Measurements from ENCODE around the gene PCP4. TPM values are rescaled to one million over a fixed set of nuclear protein-coding genes. Genes with fewer than 3 reads are reported as not detected.
A peak's percentile ranks its signal among the peaks of the same experiment; 100 is the strongest.

Gene PCP4
- 1.0 TPM for total RNA-seq
- long read RNA-seq = 0 reads

DNA sequence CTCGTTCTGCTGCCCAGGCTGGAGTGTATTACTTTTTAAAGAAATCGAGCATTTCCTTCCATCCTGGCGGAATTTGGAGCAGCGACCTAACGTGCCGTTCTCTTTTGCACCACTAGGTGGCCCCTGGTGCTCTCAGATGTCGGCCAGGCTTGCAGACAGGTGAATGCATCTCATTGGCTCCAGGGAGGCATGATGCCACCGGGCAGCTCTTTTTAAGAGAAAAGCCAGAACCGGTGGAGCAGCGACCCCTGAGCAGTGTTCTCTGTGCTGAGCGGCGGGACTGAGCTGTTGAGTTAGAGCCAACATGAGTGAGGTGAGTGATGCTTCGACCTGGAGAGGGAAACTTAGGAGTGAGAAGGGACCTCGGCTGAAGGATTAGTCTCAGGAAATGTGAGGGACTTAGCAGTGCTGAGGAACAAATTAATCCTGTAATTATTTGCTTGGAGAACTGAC is at the start of gene PCP4:
PCP4 (plus strand) TSS at position 241 of the 453 bp plus-strand sequence; CDS start at position 305, 64 bp downstream.
- intact Hi-C loops (cut with DNase I) = no loop called here
- DNase-seq (no peak), ATAC-seq (peak; percentile 79)
- Histone ChIP-seq H3K36me3 (no peaks in the 10 kb centered on the region), H3K4me3 (no peak within 1 kb of the TSS), H3K4me1 (no peaks in the 10 kb centered on the region), H3K27me3 (peaks cover 5% of the 10 kb centered on the region), H3K27ac (no peak within 1 kb of the TSS), H3K9me3 (no peaks in the 10 kb centered on the region)
- TF ChIP-seq, protein P1, sequence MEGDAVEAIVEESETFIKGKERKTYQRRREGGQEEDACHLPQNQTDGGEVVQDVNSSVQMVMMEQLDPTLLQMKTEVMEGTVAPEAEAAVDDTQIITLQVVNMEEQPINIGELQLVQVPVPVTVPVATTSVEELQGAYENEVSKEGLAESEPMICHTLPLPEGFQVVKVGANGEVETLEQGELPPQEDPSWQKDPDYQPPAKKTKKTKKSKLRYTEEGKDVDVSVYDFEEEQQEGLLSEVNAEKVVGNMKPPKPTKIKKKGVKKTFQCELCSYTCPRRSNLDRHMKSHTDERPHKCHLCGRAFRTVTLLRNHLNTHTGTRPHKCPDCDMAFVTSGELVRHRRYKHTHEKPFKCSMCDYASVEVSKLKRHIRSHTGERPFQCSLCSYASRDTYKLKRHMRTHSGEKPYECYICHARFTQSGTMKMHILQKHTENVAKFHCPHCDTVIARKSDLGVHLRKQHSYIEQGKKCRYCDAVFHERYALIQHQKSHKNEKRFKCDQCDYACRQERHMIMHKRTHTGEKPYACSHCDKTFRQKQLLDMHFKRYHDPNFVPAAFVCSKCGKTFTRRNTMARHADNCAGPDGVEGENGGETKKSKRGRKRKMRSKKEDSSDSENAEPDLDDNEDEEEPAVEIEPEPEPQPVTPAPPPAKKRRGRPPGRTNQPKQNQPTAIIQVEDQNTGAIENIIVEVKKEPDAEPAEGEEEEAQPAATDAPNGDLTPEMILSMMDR (IDR thresholded peaks at IDR 0.05) = peak; percentile 80

DNA sequence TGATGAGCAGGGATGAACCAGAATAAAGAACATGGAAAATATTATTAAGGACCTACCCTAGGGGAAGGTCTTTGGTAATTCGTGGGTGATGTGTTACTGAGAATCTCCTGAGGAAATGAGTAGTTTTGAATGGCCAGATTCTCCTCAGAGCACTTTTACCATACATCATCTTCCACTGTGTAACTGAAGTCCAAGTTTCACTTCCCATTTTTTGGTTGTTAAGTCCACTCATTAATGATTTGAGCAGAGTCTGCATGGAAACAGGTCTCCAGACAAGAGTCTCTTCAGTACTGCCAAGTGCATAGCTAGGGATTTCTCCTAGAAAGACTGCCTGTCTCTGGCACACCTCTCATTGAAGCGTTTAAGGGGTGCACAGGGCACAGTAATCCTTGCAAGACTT is 48.7 kb upstream of the PCP4 start:
- Histone ChIP-seq H3K4me1 (no peaks in the 10 kb centered on the region), H3K27ac (no peak overlapping the region), H3K9me3 (no peaks in the 10 kb centered on the region), H3K4me3 (no peak overlapping the region), H3K36me3 (no peaks in the 10 kb centered on the region), H3K27me3 (no peaks in the 10 kb centered on the region)
- TF ChIP-seq, protein P1 (IDR thresholded peaks at IDR 0.05) = no peak
- ATAC-seq (no peak), DNase-seq (no peak)
- intact Hi-C loops (cut with DNase I) = no loop called here

DNA sequence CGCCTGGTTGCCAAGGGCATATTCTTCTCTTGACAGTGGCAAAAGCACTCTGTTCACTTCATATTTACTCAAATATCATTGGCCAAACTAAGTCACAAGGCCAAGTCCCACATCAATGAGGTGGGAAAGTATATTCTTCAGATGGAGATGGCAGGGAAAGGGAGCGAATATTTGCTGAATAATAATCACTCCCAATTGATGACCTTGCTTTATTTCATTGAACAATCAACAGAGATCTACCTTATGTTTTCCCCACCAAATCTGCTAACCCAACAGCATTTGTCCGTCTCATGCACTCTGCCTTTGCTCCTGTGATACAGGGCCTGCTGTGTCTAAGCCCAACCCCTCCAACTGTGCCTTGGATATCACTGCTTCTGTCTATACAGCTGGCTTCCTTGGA is 45.2 kb upstream of the PCP4 start:
- H3K36me3 ChIP-seq = no peaks in the 10 kb centered on the region
- H3K4me1 ChIP-seq = no peaks in the 10 kb centered on the region
- intact Hi-C loops (cut with DNase I) = no loop called here
- no peak overlapping the region for H3K27ac ChIP-seq
- DNase-seq (no peak), ATAC-seq (no peak)
- no peaks in the 10 kb centered on the region for H3K27me3 ChIP-seq
- no peak overlapping the region for H3K4me3 ChIP-seq
- no peaks in the 10 kb centered on the region for H3K9me3 ChIP-seq
- TF ChIP-seq, protein P1 (IDR thresholded peaks at IDR 0.05) = no peak

DNA sequence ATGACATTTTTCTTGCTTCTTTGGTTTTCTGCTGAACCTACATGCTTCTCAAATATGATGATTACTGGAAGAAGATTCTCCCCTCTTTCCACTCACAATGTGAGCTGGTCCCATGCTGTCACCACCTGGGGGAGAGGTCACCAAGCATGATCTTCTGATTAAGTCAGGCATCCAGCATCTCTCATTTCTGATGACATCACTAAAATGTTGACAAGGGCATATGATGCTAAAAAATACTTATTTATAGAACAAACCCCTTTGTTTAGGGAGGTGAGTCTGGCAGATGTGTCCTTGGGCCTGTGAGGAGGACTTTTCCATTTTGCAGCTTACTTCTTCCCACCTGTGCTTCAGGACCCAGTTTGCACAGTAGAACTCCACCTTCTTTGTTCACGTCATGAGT is 42.0 kb upstream of the PCP4 start:
- Histone ChIP-seq H3K4me3 (no peak overlapping the region), H3K27me3 (no peaks in the 10 kb centered on the region), H3K9me3 (no peaks in the 10 kb centered on the region), H3K27ac (no peak overlapping the region), H3K36me3 (no peaks in the 10 kb centered on the region), H3K4me1 (no peaks in the 10 kb centered on the region)
- intact Hi-C loops (cut with DNase I) = no loop called here
- DNase-seq (no peak), ATAC-seq (no peak)
- TF ChIP-seq, protein P1 (IDR thresholded peaks at IDR 0.05) = no peak

DNA sequence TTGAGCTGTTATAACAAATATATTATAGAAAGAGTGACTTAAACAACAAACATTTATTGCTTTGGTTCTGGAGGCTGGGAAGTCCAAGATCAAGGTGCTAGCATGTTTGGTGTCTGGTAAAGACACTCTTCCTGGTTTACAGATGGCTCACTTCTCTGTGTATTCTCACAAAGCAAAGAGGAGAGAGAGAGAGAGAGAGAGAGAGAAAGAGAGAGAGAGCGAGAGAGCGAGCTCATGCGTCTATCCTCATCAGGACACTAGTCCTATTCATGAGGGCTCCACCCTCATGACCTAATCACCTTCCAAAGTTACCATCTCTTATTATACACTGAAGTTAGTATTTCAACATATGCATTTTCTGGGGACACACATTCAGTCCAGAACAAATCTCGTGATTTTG is 32.7 kb upstream of the PCP4 start:
- no peaks in the 10 kb centered on the region for H3K9me3 ChIP-seq
- no peaks in the 10 kb centered on the region for H3K27me3 ChIP-seq
- no peaks in the 10 kb centered on the region for H3K4me1 ChIP-seq
- ATAC-seq (no peak), DNase-seq (no peak)
- H3K27ac ChIP-seq = no peak overlapping the region
- H3K36me3 ChIP-seq = no peaks in the 10 kb centered on the region
- intact Hi-C loops (cut with DNase I) = no loop called here
- H3K4me3 ChIP-seq = no peak overlapping the region
- TF ChIP-seq, protein P1 (IDR thresholded peaks at IDR 0.05) = no peak

DNA sequence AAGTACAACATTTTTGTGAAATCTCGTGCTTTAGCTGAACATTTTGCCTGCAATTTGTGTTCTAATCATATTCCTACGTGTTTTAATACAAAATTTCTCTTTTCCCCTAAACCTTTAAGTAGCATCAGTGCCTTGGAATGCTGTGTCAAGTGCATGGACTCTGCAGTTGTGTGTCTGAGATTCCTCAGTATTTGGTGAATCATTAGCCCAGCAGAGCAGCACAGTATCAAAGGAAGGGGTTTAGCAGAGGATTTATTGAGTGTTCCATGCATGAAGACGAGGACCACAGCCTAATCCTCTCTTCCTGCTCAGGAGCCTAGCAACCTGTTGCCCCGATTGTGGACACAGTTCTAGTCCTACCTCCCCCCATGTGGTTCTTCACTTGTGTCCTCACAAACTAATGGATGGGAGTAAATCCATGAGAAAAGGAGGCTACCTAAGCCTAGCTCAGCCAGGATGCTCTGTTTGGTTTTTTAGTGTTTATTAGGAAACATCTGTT is 29.3 kb upstream of the PCP4 start:
- ATAC-seq (no peak), DNase-seq (no peak)
- Histone ChIP-seq H3K27me3 (no peaks in the 10 kb centered on the region), H3K27ac (no peak overlapping the region), H3K4me3 (no peak overlapping the region), H3K36me3 (no peaks in the 10 kb centered on the region), H3K9me3 (no peaks in the 10 kb centered on the region), H3K4me1 (no peaks in the 10 kb centered on the region)
- TF ChIP-seq, protein P1 (IDR thresholded peaks at IDR 0.05) = no peak
- intact Hi-C loops (cut with DNase I) = no loop called here

All from upper lobe of right lung (tissue), 1 donor.